Measurements from ENCODE around the gene RYR2. TPM values are rescaled to one million over a fixed set of nuclear protein-coding genes. Genes with fewer than 3 reads are reported as not detected.

RYR2 gene
- total RNA-seq, 1 donor, result not detected

GRCh38 chr1:237690656-237691055 is 648.7 kb downstream of the RYR2 start:
- no peak for DNase-seq (ENCODE audit: low read depth)
- no peak for TF ChIP-seq CTCF (IDR thresholded peaks at IDR 0.05; ENCODE audit: insufficient read depth, low read length)
- H3K4me3 ChIP-seq (ENCODE audit: low read depth, low read length), result no peak overlapping the region

- no peak overlapping the region for H3K4me3 ChIP-seq (ENCODE audit: low read depth, low read length)
- TF ChIP-seq CTCF (IDR thresholded peaks at IDR 0.05; ENCODE audit: insufficient read depth, low read length), result no peak
- no peak for DNase-seq (ENCODE audit: low read depth)
Measured at GRCh38 chr1:237692255-237692654, 650.3 kb downstream of the RYR2 start.

GRCh38 chr1:237695878-237696277 is 653.9 kb downstream of the RYR2 start:
- no peak for DNase-seq (ENCODE audit: low read depth)
- no peak overlapping the region for H3K4me3 ChIP-seq (ENCODE audit: low read depth, low read length)
- TF ChIP-seq CTCF (IDR thresholded peaks at IDR 0.05; ENCODE audit: insufficient read depth, low read length), result no peak

- no peak for TF ChIP-seq CTCF (IDR thresholded peaks at IDR 0.05; ENCODE audit: insufficient read depth, low read length)
- no peak for DNase-seq (ENCODE audit: low read depth)
- no peak overlapping the region for H3K4me3 ChIP-seq (ENCODE audit: low read depth, low read length)
Measured at GRCh38 chr1:237700181-237700580, 658.2 kb downstream of the RYR2 start.

- no peak overlapping the region for H3K4me3 ChIP-seq (ENCODE audit: low read depth, low read length)
- TF ChIP-seq CTCF (IDR thresholded peaks at IDR 0.05; ENCODE audit: insufficient read depth, low read length), result no peak
- no peak for DNase-seq (ENCODE audit: low read depth)
Measured at GRCh38 chr1:237701534-237701933, 659.5 kb downstream of the RYR2 start.

- H3K4me3 ChIP-seq (ENCODE audit: low read depth, low read length), result no peak overlapping the region
- no peak for TF ChIP-seq CTCF (IDR thresholded peaks at IDR 0.05; ENCODE audit: insufficient read depth, low read length)
- DNase-seq (ENCODE audit: low read depth), result no peak
Measured at GRCh38 chr1:237702161-237702560, 660.2 kb downstream of the RYR2 start.

GRCh38 chr1:237705462-237705861 is 663.5 kb downstream of the RYR2 start:
- no peak overlapping the region for H3K4me3 ChIP-seq (ENCODE audit: low read depth, low read length)
- no peak for DNase-seq (ENCODE audit: low read depth)
- no peak for TF ChIP-seq CTCF (IDR thresholded peaks at IDR 0.05; ENCODE audit: insufficient read depth, low read length)

Measured in fibroblast of the aortic adventitia (primary cell).